Ishikawa (cell line): ENCODE results near the gene ENTPD1.

Experiments used
- CEBPB ChIP-seq: IDR thresholded peaks from 2 replicates; pipeline ENCODE4 v1.6.1; 2012
- CREB1 ChIP-seq: IDR thresholded peaks from 2 replicates; pipeline ENCODE4 v1.6.1; 2012; ENCODE audit warnings: low read depth
- EGR1 ChIP-seq: IDR thresholded peaks from 2 replicates; pipeline ENCODE4 v1.6.1; 2012
- EP300 ChIP-seq: IDR thresholded peaks from 2 replicates; pipeline ENCODE4 v1.6.1; 2012; ENCODE audit warnings: borderline replicate concordance
- FOXM1 ChIP-seq: IDR thresholded peaks from 2 replicates; pipeline ENCODE4 v1.6.1; 2012; ENCODE audit warnings: low read depth, borderline replicate concordance
- MAX ChIP-seq: IDR thresholded peaks from 2 replicates; pipeline ENCODE4 v1.6.1; 2012
- RAD21 ChIP-seq: IDR thresholded peaks from 2 replicates; pipeline ENCODE4 v1.6.1; 2012; ENCODE audit warnings: low read depth
- TAF1 ChIP-seq: IDR thresholded peaks from 2 replicates; pipeline ENCODE4 v1.6.1; 2012; ENCODE audit warnings: low read depth, mild to moderate bottlenecking
- TEAD4 ChIP-seq: IDR thresholded peaks from 2 replicates; pipeline ENCODE4 v1.6.1; 2012
- USF1 ChIP-seq: IDR thresholded peaks from 2 replicates; pipeline ENCODE4 v1.6.1; 2012
- YY1 ChIP-seq: IDR thresholded peaks from 2 replicates; pipeline ENCODE4 v1.6.1; 2012; ENCODE audit warnings: low read depth

GRCh38 chr10:95810198-95810976 is 54.4 kb downstream of the ENTPD1 start:
- no peak for TF ChIP-seq TEAD4
- no peak for TF ChIP-seq TAF1
- no peak for TF ChIP-seq MAX
- TF ChIP-seq FOXM1, result no peak
- no peak for TF ChIP-seq USF1
- TF ChIP-seq EP300, result no peak
- no peak for TF ChIP-seq YY1
- TF ChIP-seq CREB1, result no peak
- no peak for TF ChIP-seq EGR1
- TF ChIP-seq RAD21, result no peak
- TF ChIP-seq CEBPB, result no peak
